ENCODE data around the gene TMEM132A.

GRCh38 chr11:60938500-60938899 is 14.2 kb downstream of the TMEM132A start:
- no peak for TF ChIP-seq POLR2AphosphoS5 (IDR thresholded peaks at IDR 0.05; ENCODE audit: borderline replicate concordance, low read depth, low read length)
- TF ChIP-seq EZH2 (IDR thresholded peaks at IDR 0.05) = no peak
- TF ChIP-seq FOXP2 (optimal IDR thresholded peaks at IDR 0.05; ENCODE audit: control extremely low read depth, extremely low read length, insufficient read depth) = no peak

All from SK-N-MC (cell line).